ENCODE measurements around the gene YPEL4.
A peak's percentile ranks its signal among the peaks of the same experiment; 100 is the strongest.
"Not testable (repeated sequence)": the region's sequence is repeated elsewhere in the genome, so short reads cannot be mapped to it uniquely, and the experiment has no call there.

YPEL4 gene, protein sequence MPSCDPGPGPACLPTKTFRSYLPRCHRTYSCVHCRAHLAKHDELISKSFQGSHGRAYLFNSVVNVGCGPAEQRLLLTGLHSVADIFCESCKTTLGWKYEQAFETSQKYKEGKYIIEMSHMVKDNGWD

DNA sequence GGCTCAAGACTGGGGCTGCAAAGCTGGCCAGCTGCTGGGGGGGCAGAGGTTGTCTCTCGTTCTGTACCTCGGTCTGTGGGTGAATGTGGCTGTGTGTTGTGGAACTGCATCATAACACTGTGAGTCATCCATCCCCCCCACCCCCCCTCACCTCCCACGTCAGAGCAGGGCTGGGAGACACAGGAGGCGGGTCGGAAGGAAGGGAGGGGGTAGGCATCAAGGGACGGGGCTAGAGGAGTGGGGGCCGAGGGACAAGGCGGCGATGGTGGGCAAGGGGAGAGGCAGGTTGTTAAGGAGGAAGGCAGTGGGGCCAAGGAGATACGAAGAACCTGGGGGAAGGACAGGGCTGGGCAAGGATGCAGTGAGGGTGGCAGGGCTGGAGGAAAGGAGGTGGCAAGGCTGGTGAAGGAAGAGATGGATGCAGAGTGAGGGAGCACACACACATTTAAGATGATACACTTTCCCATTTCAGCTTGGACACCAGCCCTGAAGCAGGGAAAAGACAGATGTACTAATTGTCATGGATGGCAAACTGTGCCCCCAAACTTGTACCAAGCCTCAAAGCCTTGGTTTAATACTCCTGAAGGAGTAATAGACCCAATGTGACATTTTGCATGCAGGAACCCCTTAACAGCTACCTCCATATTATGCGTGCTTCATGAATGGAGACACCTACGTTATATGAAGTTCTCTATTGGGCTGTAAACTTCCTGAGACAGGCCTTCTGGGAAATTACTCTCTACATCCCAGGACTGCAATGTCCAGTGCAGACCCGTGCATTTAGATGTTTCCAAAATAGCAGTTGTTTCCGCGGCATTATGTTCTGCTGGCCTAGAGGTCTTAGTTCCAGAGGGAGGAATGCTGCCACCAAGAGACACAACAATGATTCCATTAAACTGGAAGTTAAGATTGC is at the start of gene YPEL4:
TSS of gene YPEL4 (minus strand) at position 87 of the 913 bp plus-strand sequence. CDS start 2,805 bp downstream, outside the sequence.
- peak; percentile 34 for DNase-seq (ENCODE audit: low read depth, low spot score)

DNA sequence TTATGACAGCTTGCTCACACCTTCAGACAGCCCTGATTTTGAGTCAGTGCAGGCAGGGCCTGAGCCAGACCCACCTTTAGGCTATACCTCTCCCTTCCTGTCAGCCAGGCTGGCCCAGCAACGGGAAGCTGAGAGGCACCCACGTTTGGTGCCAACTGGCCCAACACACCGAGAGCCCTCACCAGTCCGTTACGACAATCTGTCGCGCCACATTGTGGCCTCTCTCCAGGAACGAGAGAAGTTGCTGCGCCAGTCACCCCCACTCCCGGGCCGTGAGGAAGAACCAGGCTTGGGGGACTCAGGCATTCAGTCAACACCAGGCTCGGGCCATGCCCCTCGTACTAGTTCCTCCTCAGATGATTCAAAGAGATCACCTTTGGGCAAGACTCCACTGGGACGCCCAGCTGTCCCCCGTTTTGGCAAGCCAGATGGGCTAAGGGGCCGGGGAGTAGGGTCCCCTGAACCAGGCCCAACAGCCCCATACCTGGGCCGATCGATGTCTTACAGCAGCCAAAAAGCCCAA is 49.2 kb upstream of the YPEL4 start:
- no peak for DNase-seq (ENCODE audit: low read depth, low spot score)

DNA sequence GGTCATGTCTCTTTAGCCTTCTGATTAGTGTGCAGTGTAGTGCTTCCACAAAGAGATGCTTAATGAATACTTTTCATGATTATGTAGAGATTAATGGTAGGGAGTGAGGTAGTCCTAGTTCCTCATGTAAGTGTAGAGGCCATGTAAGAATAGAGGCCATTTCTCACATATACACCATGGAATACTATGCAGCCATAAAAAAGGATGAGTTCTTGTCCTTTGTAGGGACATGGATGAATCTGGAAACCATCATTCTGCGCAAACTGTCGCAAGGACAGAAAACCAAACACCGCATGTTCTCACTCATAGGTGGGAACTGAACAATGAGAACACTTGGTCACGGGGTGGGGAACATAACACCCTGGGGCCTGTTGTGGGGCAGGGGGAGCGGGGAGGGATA is 40.8 kb upstream of the YPEL4 start:
- not testable (repeated sequence) for DNase-seq (ENCODE audit: low read depth, low spot score)

DNA sequence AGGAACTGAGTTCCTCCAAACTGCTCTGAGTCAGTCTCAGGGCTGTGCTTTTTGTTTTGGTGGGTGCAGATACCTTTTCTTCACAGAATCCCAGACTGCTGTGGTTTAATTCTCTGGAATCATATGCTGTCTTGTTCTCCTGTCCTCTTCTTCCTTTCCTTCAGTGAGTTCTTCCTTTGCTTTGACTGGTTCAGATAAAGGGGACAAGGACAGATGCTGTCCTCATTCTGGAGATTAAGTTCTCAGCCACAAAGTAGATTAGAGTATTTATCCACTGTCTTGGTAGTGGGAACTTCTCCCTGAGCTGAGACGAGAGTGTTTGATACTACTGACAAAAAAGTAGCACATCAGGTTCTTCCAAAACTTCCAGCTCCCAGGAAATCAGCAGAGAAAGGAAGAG is 31.5 kb upstream of the YPEL4 start:
- DNase-seq (ENCODE audit: low read depth, low spot score), result no peak

DNA sequence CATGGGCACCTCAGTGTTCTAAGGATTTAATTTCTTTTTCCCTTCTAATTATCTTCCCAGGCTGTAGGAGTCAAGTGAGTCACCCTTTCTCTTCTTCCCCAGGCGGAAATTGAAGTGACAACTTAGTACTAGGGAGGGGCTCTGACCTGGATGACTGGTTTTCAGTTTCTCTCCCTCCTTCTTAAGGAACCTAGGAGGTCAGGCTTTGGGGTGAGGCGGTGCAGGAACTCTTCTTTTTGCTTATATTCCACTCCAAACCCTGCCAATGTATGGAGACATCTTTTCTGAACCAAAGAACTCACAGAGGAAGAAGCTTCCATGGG is 30.8 kb upstream of the YPEL4 start:
- no peak for DNase-seq (ENCODE audit: low read depth, low spot score)

DNA sequence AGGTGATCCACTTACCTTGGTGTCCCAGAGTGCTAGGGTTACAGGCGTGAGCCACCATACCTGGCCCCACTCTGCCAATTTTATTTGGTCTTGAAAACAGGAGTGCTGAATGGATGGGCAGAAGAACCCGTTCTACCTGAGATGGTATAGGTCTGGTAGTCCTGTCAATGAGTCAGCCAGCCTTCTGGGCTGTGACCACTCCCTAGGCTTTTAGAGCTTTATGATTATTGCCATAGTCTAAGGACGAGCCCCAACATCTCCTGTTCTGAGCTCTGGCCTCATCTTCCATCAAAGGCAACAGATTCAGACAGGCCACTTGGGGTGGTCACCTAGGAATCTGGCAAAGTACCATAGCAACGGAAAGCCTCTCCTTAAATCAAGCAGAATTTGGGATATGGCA is 29.7 kb upstream of the YPEL4 start:
- no peak for DNase-seq (ENCODE audit: low read depth, low spot score)

DNA sequence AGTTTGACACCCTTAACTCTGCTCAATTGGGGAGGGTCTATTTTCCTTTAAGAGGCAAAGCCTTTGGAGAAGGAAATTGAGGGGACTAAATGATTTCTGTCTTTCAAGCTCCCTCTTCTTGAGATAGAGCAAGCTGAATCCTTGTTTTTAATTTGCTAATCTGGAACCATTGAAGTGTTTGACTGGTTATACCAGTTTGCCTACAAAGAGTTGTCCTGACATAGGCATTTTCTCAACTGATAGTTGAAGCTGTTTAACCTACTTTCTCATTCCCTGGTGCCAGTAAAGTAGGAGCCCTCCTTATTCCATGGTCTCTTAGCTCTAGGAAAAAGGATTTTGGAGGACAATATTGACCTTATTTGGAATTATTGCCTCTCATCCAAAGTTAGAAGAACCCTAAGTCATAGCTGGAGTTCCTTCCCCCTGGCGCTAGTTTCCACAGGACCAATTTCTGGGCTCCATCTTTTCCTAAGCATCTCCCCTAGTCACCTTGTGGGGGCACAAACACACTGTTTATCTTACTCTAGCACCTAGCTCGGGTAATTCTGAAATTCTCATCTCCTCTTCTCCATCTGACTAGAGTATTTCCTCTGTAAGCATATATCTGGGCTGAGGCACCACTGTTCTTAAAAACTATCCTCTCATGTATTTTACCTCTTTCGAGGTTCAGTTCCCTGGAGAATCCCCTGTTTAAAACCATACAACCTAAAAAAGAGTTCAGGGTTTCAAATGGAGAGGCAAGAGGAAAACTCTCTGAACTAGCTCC is 25.6 kb upstream of the YPEL4 start:
- no peak for DNase-seq (ENCODE audit: low read depth, low spot score)

DNA sequence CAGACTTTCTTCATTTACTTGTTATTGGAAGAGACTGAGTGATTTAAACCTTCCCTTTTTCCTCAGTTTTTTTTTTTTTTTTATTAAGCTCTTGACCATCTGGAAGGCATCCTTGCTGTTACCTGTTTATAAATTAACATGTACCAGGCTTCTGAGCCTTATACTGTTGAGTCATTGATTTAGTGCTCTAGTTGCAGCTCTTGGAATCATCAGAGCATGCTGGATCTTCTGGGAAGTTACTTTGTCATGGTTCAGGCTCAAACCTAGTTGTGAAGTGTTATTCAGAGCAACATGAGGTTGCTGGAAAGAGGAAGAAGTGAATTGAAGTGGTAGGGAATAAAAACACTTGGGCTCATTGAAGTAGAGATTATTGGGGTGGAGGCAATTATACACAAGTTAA is 24.5 kb upstream of the YPEL4 start:
- no peak for DNase-seq (ENCODE audit: low read depth, low spot score)

DNA sequence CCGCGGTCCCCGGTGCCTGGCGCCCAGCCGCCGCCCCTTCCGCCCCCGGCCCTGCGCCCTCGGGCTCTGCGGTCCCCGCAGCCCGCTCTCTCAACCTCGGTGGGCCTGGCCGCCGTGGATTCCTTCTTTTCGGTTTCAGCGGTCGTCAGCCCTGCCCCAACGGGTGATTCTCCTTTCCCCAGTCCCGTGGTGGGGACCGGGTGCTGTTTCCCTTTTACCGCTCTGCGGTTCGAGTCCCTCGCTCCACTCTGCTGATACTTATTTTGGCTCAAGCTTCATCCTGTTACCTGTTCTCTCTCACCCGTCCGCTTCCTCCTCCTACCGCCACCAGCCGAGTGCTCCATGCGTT is 18.7 kb upstream of the YPEL4 start:
- DNase-seq (ENCODE audit: low read depth, low spot score), result no peak

DNA sequence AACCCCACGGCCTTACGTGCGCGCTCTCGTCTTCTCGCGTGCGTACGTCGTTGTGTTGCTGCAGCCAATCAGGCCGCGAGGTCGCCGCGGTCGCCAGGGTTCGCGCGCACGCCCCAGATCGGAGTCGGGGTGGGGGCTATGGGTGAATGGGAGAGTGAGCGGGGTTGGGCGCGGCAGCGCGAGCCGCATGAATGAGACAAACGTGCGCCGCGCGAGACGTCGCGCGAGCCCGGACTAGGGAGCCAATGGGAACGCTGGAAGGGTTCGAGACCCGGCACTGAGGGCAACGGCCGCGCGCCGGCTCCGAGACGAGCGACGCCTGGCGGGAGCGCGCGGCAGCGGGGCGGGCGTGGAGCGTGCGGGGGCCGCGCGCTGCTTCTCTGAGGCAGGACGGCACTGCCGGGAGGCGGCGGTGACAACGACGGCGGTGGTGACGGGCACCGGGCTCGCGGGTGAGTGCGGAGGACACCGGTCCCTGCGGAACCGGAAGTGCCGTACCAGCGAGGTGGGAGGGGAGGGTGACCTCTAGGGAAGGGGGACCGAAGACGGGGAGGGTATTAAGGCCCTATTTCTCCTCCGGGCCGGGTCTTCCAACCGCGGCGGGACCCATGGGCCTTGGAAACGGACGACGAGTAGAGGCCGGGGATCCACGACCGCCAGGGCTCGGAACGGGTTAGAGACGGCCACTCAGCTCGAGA is 18.2 kb upstream of the YPEL4 start, which contains the start of gene ZDHHC5:
TSS of gene ZDHHC5 (plus strand) at position 379 of the 698 bp plus-strand sequence. CDS start 4,977 bp downstream, outside the sequence.
- peak; percentile 100 for DNase-seq (ENCODE audit: low read depth, low spot score)

DNA sequence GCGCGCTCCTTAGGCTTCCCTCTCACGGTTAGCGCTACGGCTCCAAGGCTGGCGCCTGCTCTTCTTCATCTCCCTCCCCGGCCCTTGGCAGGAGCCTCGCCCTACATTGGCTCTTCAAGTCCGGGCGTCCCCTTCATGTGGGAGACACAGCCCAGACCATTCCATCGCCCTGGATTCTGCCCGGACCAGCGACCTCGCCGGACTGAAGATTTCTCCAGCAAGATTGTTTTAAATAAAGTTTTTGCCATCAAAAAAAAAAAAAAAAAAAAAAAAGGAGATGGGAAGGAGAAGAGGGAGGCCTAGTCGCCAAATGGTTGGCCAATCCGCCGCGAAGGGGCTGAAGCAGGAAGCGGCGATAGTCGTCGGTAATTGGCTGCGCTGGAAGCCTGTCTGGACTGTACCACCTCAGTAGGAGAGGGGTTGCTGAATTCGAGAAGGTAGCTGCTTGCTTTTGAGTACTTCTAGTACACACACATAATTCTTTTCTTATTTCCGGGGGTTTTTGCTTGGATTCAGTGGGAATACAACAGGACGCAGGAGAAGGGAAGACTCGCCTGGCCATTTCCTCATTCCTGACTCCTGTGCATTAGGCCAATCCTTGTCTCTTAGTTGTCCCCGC is 17.5 kb upstream of the YPEL4 start:
- peak; percentile 90 for DNase-seq (ENCODE audit: low read depth, low spot score)

DNA sequence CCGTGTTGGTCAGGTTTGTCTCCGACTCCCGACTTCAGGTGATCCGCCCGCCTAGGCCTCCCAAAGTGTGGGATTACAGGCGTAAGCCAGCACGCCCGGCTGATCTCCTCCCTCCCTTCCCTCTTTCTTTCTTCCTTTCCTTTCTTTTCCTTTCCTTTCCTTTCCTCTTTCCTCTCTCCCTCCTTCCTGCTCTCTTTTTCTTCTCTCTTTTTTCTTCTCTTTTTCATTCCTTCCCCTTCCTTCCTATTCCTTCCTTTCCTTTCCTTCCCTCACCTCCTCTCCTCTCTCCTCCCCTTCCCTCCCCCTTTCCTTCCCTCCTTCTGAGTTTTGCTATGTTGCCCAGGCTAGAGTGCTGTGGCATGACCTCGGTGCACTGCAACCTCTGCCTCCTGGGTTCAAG is 14.3 kb upstream of the YPEL4 start:
- no peak for DNase-seq (ENCODE audit: low read depth, low spot score)

DNA sequence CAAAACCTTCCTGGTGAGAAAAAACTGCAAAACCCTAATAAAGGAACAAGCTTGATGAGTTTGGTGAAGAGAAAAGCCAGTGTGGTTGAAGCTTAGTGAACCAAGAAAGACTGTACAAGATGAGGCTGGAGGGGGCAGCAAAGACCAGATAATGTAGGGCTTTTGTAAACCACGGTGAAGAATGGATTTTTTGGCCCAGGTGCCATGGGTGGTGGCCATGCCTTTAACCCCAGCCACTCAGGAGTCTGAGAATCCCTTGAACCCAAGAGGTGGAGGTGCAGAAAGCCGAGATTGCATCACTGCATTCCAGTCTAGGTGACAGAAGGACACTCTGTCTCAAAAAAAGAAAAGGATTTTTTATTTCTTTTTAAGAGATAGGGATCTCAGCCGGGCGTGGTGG is 13.2 kb upstream of the YPEL4 start:
- no peak for DNase-seq (ENCODE audit: low read depth, low spot score)

DNA sequence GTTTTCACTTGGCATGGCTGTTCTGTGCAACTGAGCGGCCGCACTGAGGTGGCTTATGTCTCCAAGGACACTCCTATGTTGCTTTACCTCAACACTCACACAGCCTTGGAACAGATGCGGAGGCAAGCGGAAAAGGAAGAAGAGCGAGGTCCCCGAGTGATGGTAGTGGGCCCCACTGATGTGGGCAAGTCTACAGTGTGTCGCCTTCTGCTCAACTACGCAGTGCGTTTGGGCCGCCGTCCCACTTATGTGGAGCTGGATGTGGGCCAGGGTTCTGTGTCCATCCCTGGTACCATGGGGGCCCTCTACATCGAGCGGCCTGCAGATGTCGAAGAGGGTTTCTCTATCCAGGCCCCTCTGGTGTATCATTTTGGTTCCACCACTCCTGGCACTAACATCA is 10.0 kb upstream of the YPEL4 start:
- no peak for DNase-seq (ENCODE audit: low read depth, low spot score)

DNA sequence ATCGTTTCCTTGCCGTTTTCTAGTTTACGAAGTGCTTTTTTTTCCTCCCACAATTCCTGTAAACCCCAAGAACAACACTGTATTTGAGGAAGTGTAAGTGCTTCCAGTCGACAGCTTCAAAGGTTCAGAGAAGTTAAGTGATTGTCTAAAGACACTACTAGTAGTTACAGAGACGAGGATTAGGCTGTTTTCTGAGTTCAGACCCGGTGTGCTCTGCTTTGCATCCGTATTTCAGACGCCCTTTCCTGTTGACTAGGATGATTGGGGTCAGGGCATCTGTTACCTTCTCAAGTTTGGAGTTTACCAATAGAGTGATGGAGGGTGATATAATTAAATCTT is 8.3 kb upstream of the YPEL4 start:
- no peak for DNase-seq (ENCODE audit: low read depth, low spot score)

DNA sequence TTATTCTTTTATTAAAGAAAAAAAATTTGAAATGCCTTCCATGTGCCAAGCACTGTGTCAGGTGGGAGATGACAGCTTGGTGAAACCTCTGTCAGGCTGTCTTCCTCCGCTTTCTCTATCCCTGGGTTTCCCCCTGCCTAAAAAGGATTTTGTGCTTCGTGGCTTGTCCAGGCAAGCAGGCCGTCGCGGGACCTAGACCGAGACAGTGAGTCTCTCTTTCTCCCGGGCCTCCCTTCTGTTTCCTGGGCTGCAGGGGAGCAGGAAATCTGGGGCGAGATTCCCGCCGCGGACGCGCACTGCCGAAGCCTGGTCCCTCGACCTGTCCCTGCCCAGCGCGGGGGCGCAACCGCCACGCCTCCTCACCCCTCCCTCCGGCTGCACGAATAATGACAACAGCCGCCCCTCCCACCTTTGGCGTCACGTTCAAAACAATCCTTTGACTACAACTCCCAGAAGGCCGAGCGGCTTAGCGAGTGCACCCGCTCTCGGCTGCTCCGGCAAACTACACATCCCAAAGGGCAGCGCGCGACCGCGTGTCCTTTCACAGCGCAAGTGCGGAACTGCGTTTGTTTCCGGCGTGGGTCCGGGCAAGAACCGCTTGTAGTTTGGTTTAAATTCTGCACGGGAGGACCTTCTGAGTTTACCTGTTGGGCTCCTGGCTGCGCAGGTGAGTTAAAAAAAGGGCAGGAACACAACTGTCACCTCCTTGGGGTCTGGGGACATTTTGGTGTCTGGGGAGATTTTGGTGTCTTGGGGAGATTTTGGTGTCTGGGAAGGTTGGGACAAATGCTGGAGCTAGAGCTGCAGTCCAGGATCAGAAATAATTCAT is 7.7 kb upstream of the YPEL4 start, which contains the start of gene CLP1:
TSS of gene CLP1 (plus strand) at position 569 of the 829 bp plus-strand sequence. CDS start 1,715 bp downstream, outside the sequence.
- DNase-seq (ENCODE audit: low read depth, low spot score), result peak; percentile 100

DNA sequence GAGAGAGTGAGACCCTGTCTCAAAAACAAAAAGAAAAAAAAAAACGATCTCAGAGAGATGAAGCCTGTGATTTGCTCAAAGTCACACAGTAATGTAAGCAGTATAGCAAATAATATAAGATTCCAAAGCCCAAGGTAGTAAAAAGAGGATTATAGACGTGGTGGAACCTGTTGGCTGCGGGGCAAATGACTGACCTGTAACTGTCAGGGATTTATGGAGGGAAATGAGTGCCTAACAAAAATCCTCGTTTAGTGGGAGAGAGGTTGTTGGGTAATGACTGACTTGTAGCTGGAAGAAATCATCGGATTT is 7.1 kb upstream of the YPEL4 start:
- no peak for DNase-seq (ENCODE audit: low read depth, low spot score)

DNA sequence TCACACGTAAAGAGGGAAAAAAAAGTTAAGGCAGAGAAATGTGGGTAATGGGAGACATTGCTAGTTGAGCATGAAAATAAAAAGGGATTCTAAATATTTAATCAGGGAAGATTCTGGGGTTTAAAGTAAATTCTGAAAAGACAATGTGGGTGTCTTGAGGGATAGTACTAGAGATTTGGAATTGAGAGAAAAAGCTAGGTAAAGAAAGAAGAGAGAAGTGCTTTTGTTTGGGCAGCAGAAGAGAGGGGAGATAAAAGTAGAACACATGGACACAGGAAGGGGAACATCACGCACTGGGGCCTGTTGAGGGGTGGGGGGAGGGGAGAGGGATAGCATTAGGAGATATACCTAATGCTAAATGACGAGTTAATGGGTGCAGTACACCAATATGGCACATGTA is 3.5 kb upstream of the YPEL4 start:
- no peak for DNase-seq (ENCODE audit: low read depth, low spot score)

DNA sequence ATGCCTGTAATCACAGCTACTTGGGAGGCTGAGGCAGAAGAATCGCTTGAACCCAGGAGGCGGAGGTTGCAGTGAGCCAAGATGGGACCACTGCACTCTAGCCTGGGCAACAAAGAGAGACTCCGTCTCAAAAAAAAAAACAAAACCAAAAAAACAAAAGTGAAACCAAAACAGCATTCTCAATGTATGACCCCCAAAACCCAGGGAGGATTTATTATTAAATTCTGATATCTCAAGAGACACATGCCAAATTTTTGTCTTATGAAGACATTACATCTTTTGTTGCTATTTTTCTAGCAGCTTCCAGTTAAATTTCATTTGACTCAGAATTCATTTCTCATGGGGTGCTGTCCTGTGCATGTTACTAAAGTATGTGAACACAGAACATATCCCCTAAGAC is 3.0 kb upstream of the YPEL4 start:
- no peak for DNase-seq (ENCODE audit: low read depth, low spot score)

DNA sequence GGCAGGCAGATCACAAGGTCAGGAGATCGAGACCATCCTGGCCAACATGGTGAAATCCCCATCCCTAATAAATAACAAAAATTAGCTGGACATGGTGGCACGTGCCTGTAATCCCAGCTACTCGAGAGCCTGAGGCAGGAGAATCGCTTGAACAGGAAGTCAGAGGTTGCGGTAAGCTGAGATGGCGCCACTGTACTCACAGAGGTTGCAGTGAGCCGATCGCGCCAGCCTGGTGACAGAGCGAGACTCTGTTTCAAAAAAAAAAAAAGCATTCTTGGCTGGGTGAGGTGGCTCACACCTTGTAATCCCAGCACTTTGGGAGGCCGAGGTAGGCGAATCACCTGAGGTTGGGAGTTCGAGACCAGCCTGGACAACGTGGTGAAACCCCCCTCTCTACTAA is 2.5 kb upstream of the YPEL4 start:
- DNase-seq (ENCODE audit: low read depth, low spot score), result not testable (repeated sequence)

DNA sequence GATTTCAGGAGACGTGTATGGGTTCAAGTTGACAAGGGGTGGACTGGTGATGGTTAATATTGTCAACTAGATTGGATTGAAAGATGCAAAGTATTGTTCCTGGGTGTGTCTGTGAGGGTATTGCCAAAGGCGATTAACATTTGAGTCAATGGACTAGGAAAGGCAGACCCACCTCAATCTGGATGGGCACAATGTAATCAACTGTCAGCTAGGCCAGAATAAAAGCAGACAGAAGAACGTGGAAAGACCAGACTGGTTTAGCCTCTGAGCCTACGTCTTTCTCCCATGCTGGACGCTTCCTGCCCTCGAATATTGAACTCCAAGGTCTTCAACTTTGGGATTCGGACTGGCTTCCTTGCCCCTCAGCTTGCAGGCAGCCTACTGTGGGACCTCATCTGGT is 1.7 kb upstream of the YPEL4 start:
- DNase-seq (ENCODE audit: low read depth, low spot score), result no peak

All from activated CD4-positive, CD25-positive, alpha-beta regulatory T cell treated with anti-CD3 and anti-CD28 coated beads, Interleukin-2, amount 50 U/mL, for 16 hours (primary cell).